Measurements from ENCODE around the gene CFTR. TPM values are rescaled to one million over a fixed set of nuclear protein-coding genes. Genes with fewer than 3 reads are reported as not detected.

The CFTR gene
- total RNA-seq, 1 experiment from 2014 or later = not detected

- H4K20me1 ChIP-seq (ENCODE audit: insufficient read depth) = no peaks in the 10 kb centered on the region
- no peaks in the 10 kb centered on the region; the same call in 1 of the 2 replicates for H3K9me2 ChIP-seq (ENCODE audit: insufficient read depth)
- H3K4me1 ChIP-seq (ENCODE audit: control insufficient read depth in 1 of 2, insufficient read depth in 2 of 2, low read length in 2 of 2) = peaks cover 0 to 4% of the 10 kb centered on the region in 2 experiments; a peak in 1 of 4 replicates
- ATAC-seq = 0 out of 2 replicates have a peak, but pooled peaks have one; percentile 52
- H3K79me2 ChIP-seq (ENCODE audit: insufficient read depth, low read length) = no peaks in the 10 kb centered on the region
- BruUV-seq (replicated peaks) = no TSS peak
- ChIA-PET RAD21 (ENCODE audit: low non-redundant PET in 1 of 2, low total read pairs in 2 of 2, uncharacterized antibody in 2 of 2, unreplicated experiment in 2 of 2) (no interaction called here), POLR2A (no interaction called here), CTCF (no interaction called here)
- intact Hi-C loops (cut with micrococcal nuclease) = no loop called here
- no peaks in the 10 kb centered on the region for H3K27me3 ChIP-seq (ENCODE audit: insufficient read depth, low read length)
- peak overlapping the region; percentile 7; the same call in 1 of the 2 replicates for H3K4me2 ChIP-seq (ENCODE audit: low read length)
- no peak overlapping the region for H3K9ac ChIP-seq (ENCODE audit: low read length)
- no peak overlapping the region for H3K4me3 ChIP-seq (replicated peaks in 1 of 2; ENCODE audit: low read depth in 1 of 2, low read length in 2 of 2)
- no peaks in the 10 kb centered on the region for H3K36me3 ChIP-seq (ENCODE audit: control insufficient read depth in 1 of 2, insufficient read depth in 2 of 2, low read length in 2 of 2)
- no peaks in the 10 kb centered on the region for H3K9me3 ChIP-seq (ENCODE audit: control insufficient read depth in 1 of 2, insufficient read depth in 1 of 2, low read depth in 1 of 2, low read length in 2 of 2)
- no peak for TF ChIP-seq JUND (IDR thresholded peaks at IDR 0.05)
- no peak for TF ChIP-seq SRF (IDR thresholded peaks at IDR 0.05; ENCODE audit: low read depth)
- TF ChIP-seq ZFX (IDR thresholded peaks at IDR 0.05) = no peak
- no peak for TF ChIP-seq YY1 (IDR thresholded peaks at IDR 0.05; ENCODE audit: extremely low read depth, insufficient replicate concordance, low read depth, low read length)
- TF ChIP-seq ELF1 (IDR thresholded peaks at IDR 0.05; ENCODE audit: borderline replicate concordance, low read depth) = no peak
- TF ChIP-seq ATF3 (IDR thresholded peaks at IDR 0.05) = no peak
- TF ChIP-seq FOSL1 (IDR thresholded peaks at IDR 0.05; ENCODE audit: low read depth) = no peak
- no peak for TF ChIP-seq ZBTB33 (IDR thresholded peaks at IDR 0.05; ENCODE audit: extremely low read depth, insufficient replicate concordance, low read length)
- no peak for TF ChIP-seq EZH2 (IDR thresholded peaks at IDR 0.05)
- TF ChIP-seq TCF7L2 (IDR thresholded peaks at IDR 0.05; ENCODE audit: borderline replicate concordance, extremely low read depth, insufficient read depth, insufficient read length) = no peak
- TF ChIP-seq ZNF274 (IDR thresholded peaks at IDR 0.05; ENCODE audit: low read depth, low read length) = no peak
- TF ChIP-seq EGR1 (IDR thresholded peaks at IDR 0.05; ENCODE audit: low read depth) = no peak
- TF ChIP-seq SIN3A (IDR thresholded peaks at IDR 0.05; ENCODE audit: low read depth) = no peak
- TF ChIP-seq RAD21 (IDR thresholded peaks at IDR 0.05; ENCODE audit: low read depth) = no peak
- no peak for TF ChIP-seq POLR2AphosphoS5 (IDR thresholded peaks at IDR 0.05; ENCODE audit: low read depth, low read length)
- TF ChIP-seq CEBPB (IDR thresholded peaks at IDR 0.05; ENCODE audit: low read depth) = no peak
- H2AFZ ChIP-seq (ENCODE audit: low read depth, low read length, poor library complexity, severe bottlenecking) = peak overlapping the region; percentile 36
- H3K27ac ChIP-seq (ENCODE audit: low read depth, low read length) = no peak overlapping the region
- DNase-seq (ENCODE audit: low read depth, low spot score) = no peak
These were observed 102.4 kb downstream of the CFTR start for GRCh38 chr7:117582219-117582704.
